ENCODE measurements around the gene SIRT3.

The SIRT3 gene

DNA sequence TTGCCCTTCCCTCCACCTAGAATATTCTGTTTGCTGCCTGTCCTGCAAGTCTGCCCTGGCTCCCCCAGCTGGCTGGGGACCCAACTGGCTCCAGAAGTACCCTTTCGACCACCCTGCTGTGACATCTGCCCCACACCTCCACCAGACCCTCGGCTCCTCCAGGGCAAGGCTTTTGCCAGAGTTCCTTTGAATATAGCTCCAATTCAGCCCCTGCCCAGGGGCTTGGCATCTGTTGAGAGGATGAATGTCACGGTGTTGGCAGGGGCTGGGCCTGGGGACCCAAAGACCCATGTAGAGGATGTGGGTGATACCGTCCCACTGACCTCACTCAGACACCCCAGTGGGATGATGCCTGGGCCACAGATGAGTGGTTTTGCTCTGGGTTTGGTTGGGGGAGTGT lies 46.0 kb upstream of the SIRT3 start:
- Histone ChIP-seq H3K27ac (ENCODE audit: low read length) (no peak overlapping the region), H3K4me3 (ENCODE audit: low read length) (no peak overlapping the region), H3K9ac (ENCODE audit: low read length) (no peak overlapping the region), H2AFZ (ENCODE audit: low read length) (no peak overlapping the region), H3F3A (ENCODE audit: insufficient read depth, low read length) (no peaks in the 10 kb centered on the region), H3K4me1 (ENCODE audit: low read length) (no peaks in the 10 kb centered on the region), H4K20me1 (ENCODE audit: insufficient read depth, low read length) (no peaks in the 10 kb centered on the region), H3K9me3 (replicated peaks; ENCODE audit: insufficient read depth, low read length) (no peaks in the 10 kb centered on the region), H3K36me3 (replicated peaks; ENCODE audit: insufficient read depth, low read length) (no peaks in the 10 kb centered on the region), H3K27me3 (replicated peaks; ENCODE audit: insufficient read depth, low read length) (peaks cover 34% of the 10 kb centered on the region), H3K4me2 (ENCODE audit: low read depth, low read length) (no peak overlapping the region), H3K9me2 (replicated peaks; ENCODE audit: insufficient read depth, low read length) (no peaks in the 10 kb centered on the region), H3K79me2 (ENCODE audit: low read length) (no peaks in the 10 kb centered on the region)
- TF ChIP-seq EZH2 (optimal IDR thresholded peaks at IDR 0.05; ENCODE audit: low read depth, low read length) (no peak), EZH2phosphoT487 (IDR thresholded peaks at IDR 0.05; ENCODE audit: low read length) (no peak)
- TF ChIP-seq, protein P1, sequence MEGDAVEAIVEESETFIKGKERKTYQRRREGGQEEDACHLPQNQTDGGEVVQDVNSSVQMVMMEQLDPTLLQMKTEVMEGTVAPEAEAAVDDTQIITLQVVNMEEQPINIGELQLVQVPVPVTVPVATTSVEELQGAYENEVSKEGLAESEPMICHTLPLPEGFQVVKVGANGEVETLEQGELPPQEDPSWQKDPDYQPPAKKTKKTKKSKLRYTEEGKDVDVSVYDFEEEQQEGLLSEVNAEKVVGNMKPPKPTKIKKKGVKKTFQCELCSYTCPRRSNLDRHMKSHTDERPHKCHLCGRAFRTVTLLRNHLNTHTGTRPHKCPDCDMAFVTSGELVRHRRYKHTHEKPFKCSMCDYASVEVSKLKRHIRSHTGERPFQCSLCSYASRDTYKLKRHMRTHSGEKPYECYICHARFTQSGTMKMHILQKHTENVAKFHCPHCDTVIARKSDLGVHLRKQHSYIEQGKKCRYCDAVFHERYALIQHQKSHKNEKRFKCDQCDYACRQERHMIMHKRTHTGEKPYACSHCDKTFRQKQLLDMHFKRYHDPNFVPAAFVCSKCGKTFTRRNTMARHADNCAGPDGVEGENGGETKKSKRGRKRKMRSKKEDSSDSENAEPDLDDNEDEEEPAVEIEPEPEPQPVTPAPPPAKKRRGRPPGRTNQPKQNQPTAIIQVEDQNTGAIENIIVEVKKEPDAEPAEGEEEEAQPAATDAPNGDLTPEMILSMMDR (IDR thresholded peaks at IDR 0.05; ENCODE audit: low read length): no peak
- no peak for DNase-seq

DNA sequence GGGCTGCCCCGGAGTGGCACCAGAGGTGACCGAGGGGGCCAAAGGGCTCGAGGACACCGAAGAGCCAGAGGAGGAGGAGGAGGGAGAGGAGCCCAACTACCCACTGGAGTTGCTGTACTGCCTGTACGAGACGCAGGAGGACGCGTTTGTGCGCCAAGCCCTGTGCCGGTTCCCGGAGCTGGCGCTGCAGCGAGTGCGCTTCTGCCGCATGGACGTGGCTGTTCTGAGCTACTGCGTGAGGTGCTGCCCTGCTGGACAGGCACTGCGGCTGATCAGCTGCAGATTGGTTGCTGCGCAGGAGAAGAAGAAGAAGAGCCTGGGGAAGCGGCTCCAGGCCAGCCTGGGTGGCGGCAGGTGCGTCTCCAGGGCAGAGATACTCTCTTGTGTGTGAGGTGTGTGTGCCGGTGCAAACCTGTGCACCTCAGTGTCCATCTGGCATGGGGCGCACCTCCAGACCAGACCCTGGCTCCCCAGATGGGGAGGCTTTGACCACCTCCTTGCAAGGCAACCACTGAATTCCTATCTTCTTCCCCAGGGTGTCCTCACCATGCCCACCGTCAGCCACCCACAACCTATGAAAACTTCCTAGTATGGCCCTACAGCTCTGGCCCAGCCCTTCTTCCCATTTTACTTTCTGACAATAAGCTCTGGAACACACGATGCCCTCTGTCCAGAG lies 45.5 kb upstream of the SIRT3 start:
- no peak overlapping the region for H3K4me3 ChIP-seq (ENCODE audit: low read length)

DNA sequence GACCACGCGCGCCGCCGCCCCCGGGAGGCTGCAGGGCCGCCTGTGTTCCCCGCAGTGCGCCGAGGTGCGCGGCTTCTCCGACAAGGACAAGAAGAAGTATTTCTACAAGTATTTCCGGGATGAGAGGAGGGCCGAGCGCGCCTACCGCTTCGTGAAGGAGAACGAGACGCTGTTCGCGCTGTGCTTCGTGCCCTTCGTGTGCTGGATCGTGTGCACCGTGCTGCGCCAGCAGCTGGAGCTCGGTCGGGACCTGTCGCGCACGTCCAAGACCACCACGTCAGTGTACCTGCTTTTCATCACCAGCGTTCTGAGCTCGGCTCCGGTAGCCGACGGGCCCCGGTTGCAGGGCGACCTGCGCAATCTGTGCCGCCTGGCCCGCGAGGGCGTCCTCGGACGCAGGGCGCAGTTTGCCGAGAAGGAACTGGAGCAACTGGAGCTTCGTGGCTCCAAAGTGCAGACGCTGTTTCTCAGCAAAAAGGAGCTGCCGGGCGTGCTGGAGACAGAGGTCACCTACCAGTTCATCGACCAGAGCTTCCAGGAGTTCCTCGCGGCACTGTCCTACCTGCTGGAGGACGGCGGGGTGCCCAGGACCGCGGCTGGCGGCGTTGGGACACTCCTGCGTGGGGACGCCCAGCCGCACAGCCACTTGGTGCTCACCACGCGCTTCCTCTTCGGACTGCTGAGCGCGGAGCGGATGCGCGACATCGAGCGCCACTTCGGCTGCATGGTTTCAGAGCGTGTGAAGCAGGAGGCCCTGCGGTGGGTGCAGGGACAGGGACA lies 44.8 kb upstream of the SIRT3 start:
- Histone ChIP-seq H3K4me2 (ENCODE audit: low read depth, low read length) (no peak overlapping the region), H3K4me3 (ENCODE audit: low read length) (no peak overlapping the region)

More for the DNA sequence above, 45.5 kb upstream of the SIRT3 start:
- Histone ChIP-seq H3K27ac (ENCODE audit: low read length) (no peak overlapping the region), H3K4me2 (ENCODE audit: low read depth, low read length) (no peak overlapping the region), H3K36me3 (replicated peaks; ENCODE audit: insufficient read depth, low read length) (no peaks in the 10 kb centered on the region), H4K20me1 (ENCODE audit: insufficient read depth, low read length) (no peaks in the 10 kb centered on the region), H3K9me2 (replicated peaks; ENCODE audit: insufficient read depth, low read length) (no peaks in the 10 kb centered on the region), H3K79me2 (ENCODE audit: low read length) (no peaks in the 10 kb centered on the region), H3K27me3 (replicated peaks; ENCODE audit: insufficient read depth, low read length) (peaks cover 31% of the 10 kb centered on the region), H3K4me1 (ENCODE audit: low read length) (no peaks in the 10 kb centered on the region), H2AFZ (ENCODE audit: low read length) (no peak overlapping the region), H3K9me3 (replicated peaks; ENCODE audit: insufficient read depth, low read length) (no peaks in the 10 kb centered on the region), H3F3A (ENCODE audit: insufficient read depth, low read length) (no peaks in the 10 kb centered on the region), H3K9ac (ENCODE audit: low read length) (no peak overlapping the region)
- DNase-seq: no peak
- no peak for TF ChIP-seq EZH2phosphoT487 (IDR thresholded peaks at IDR 0.05; ENCODE audit: low read length)
- TF ChIP-seq, protein P1 (IDR thresholded peaks at IDR 0.05; ENCODE audit: low read length): no peak
- no peak for TF ChIP-seq EZH2 (optimal IDR thresholded peaks at IDR 0.05; ENCODE audit: low read depth, low read length)

More for the DNA sequence above, 44.8 kb upstream of the SIRT3 start:
- no peaks in the 10 kb centered on the region for H3K9me3 ChIP-seq (replicated peaks; ENCODE audit: insufficient read depth, low read length)
- H3K79me2 ChIP-seq (ENCODE audit: low read length): no peaks in the 10 kb centered on the region
- H4K20me1 ChIP-seq (ENCODE audit: insufficient read depth, low read length): no peaks in the 10 kb centered on the region
- peaks cover 31% of the 10 kb centered on the region for H3K27me3 ChIP-seq (replicated peaks; ENCODE audit: insufficient read depth, low read length)
- H3K36me3 ChIP-seq (replicated peaks; ENCODE audit: insufficient read depth, low read length): no peaks in the 10 kb centered on the region
- DNase-seq: no peak
- no peak overlapping the region for H3K9ac ChIP-seq (ENCODE audit: low read length)
- no peaks in the 10 kb centered on the region for H3F3A ChIP-seq (ENCODE audit: insufficient read depth, low read length)
- no peak overlapping the region for H2AFZ ChIP-seq (ENCODE audit: low read length)
- TF ChIP-seq EZH2phosphoT487 (IDR thresholded peaks at IDR 0.05; ENCODE audit: low read length): no peak
- TF ChIP-seq, protein P1 (IDR thresholded peaks at IDR 0.05; ENCODE audit: low read length): no peak
- H3K4me1 ChIP-seq (ENCODE audit: low read length): no peaks in the 10 kb centered on the region
- no peak overlapping the region for H3K27ac ChIP-seq (ENCODE audit: low read length)
- H3K9me2 ChIP-seq (replicated peaks; ENCODE audit: insufficient read depth, low read length): no peaks in the 10 kb centered on the region
